ENCODE results near the gene NEDD1.

The NEDD1 gene

GRCh38 chr12:96879301-96879700 lies 27.8 kb upstream of the NEDD1 start:
- Histone ChIP-seq H3K27ac (ENCODE audit: low read depth, low read length) (no peak overlapping the region), H3K4me1 (ENCODE audit: insufficient read depth, low read length) (no peaks in the 10 kb centered on the region), H3K9ac (ENCODE audit: low read length) (no peak overlapping the region), H3K36me3 (ENCODE audit: insufficient read depth, low read length) (no peaks in the 10 kb centered on the region), H3K9me3 (ENCODE audit: low read length) (no peaks in the 10 kb centered on the region), H3K27me3 (ENCODE audit: control insufficient read depth in 1 of 2, insufficient read depth in 2 of 2, low read length in 2 of 2) (no peaks in the 10 kb centered on the region), H3K4me3 (ENCODE audit: low read depth in 1 of 2, low read length in 2 of 2) (no peak overlapping the region)

GRCh38 chr12:96880220-96880619 lies 26.8 kb upstream of the NEDD1 start:
- no peak overlapping the region for H3K27ac ChIP-seq (ENCODE audit: low read depth, low read length)
- H3K4me3 ChIP-seq (ENCODE audit: low read depth in 1 of 2, low read length in 2 of 2) = no peak overlapping the region
- H3K4me1 ChIP-seq (ENCODE audit: insufficient read depth, low read length) = no peaks in the 10 kb centered on the region
- H3K9me3 ChIP-seq (ENCODE audit: low read length) = no peaks in the 10 kb centered on the region
- H3K9ac ChIP-seq (ENCODE audit: low read length) = no peak overlapping the region
- H3K36me3 ChIP-seq (ENCODE audit: insufficient read depth, low read length) = no peaks in the 10 kb centered on the region
- H3K27me3 ChIP-seq (ENCODE audit: control insufficient read depth in 1 of 2, insufficient read depth in 2 of 2, low read length in 2 of 2) = no peaks in the 10 kb centered on the region

- no peak overlapping the region for H3K9ac ChIP-seq (ENCODE audit: low read length)
- H3K4me3 ChIP-seq (ENCODE audit: low read depth in 1 of 2, low read length in 2 of 2) = no peak overlapping the region
- no peaks in the 10 kb centered on the region for H3K4me1 ChIP-seq (ENCODE audit: insufficient read depth, low read length)
- no peaks in the 10 kb centered on the region for H3K9me3 ChIP-seq (ENCODE audit: low read length)
- H3K27ac ChIP-seq (ENCODE audit: low read depth, low read length) = no peak overlapping the region
- no peaks in the 10 kb centered on the region for H3K36me3 ChIP-seq (ENCODE audit: insufficient read depth, low read length)
- no peaks in the 10 kb centered on the region for H3K27me3 ChIP-seq (ENCODE audit: control insufficient read depth in 1 of 2, insufficient read depth in 2 of 2, low read length in 2 of 2)
Observed at GRCh38 chr12:96881608-96882007, 25.4 kb upstream of the NEDD1 start.

GRCh38 chr12:96882862-96883261 lies 24.2 kb upstream of the NEDD1 start:
- Histone ChIP-seq H3K27ac (ENCODE audit: low read depth, low read length) (no peak overlapping the region), H3K9ac (ENCODE audit: low read length) (no peak overlapping the region), H3K4me3 (ENCODE audit: low read depth in 1 of 2, low read length in 2 of 2) (no peak overlapping the region), H3K9me3 (ENCODE audit: low read length) (no peaks in the 10 kb centered on the region), H3K27me3 (ENCODE audit: control insufficient read depth in 1 of 2, insufficient read depth in 2 of 2, low read length in 2 of 2) (no peaks in the 10 kb centered on the region), H3K36me3 (ENCODE audit: insufficient read depth, low read length) (no peaks in the 10 kb centered on the region), H3K4me1 (ENCODE audit: insufficient read depth, low read length) (peaks cover 10% of the 10 kb centered on the region)

GRCh38 chr12:96883571-96883970 lies 23.5 kb upstream of the NEDD1 start:
- Histone ChIP-seq H3K27ac (ENCODE audit: low read depth, low read length) (no peak overlapping the region), H3K27me3 (ENCODE audit: control insufficient read depth in 1 of 2, insufficient read depth in 2 of 2, low read length in 2 of 2) (no peaks in the 10 kb centered on the region), H3K9me3 (ENCODE audit: low read length) (no peaks in the 10 kb centered on the region), H3K4me1 (ENCODE audit: insufficient read depth, low read length) (peaks cover 10% of the 10 kb centered on the region), H3K4me3 (ENCODE audit: low read depth in 1 of 2, low read length in 2 of 2) (no peak overlapping the region), H3K9ac (ENCODE audit: low read length) (no peak overlapping the region), H3K36me3 (ENCODE audit: insufficient read depth, low read length) (no peaks in the 10 kb centered on the region)

GRCh38 chr12:96886998-96887677 lies 19.9 kb upstream of the NEDD1 start:
- Histone ChIP-seq H3K4me1 (ENCODE audit: insufficient read depth, low read length) (peaks cover 20% of the 10 kb centered on the region), H3K9me3 (ENCODE audit: low read length) (no peaks in the 10 kb centered on the region), H3K36me3 (ENCODE audit: insufficient read depth, low read length) (no peaks in the 10 kb centered on the region), H3K27ac (ENCODE audit: low read depth, low read length) (no peak overlapping the region), H3K4me3 (ENCODE audit: low read depth in 1 of 2, low read length in 2 of 2) (no peak overlapping the region), H3K9ac (ENCODE audit: low read length) (no peak overlapping the region), H3K27me3 (ENCODE audit: control insufficient read depth in 1 of 2, insufficient read depth in 2 of 2, low read length in 2 of 2) (no peaks in the 10 kb centered on the region)

- Histone ChIP-seq H3K4me3 (ENCODE audit: low read depth in 1 of 2, low read length in 2 of 2) (no peak overlapping the region), H3K9ac (ENCODE audit: low read length) (no peak overlapping the region), H3K9me3 (ENCODE audit: low read length) (no peaks in the 10 kb centered on the region), H3K4me1 (ENCODE audit: insufficient read depth, low read length) (peaks cover 25% of the 10 kb centered on the region), H3K27ac (ENCODE audit: low read depth, low read length) (no peak overlapping the region), H3K27me3 (ENCODE audit: control insufficient read depth in 1 of 2, insufficient read depth in 2 of 2, low read length in 2 of 2) (no peaks in the 10 kb centered on the region), H3K36me3 (ENCODE audit: insufficient read depth, low read length) (no peaks in the 10 kb centered on the region)
Observed at GRCh38 chr12:96889273-96889933, 17.7 kb upstream of the NEDD1 start.

- Histone ChIP-seq H3K9me3 (ENCODE audit: low read length) (no peaks in the 10 kb centered on the region), H3K4me3 (ENCODE audit: low read depth in 1 of 2, low read length in 2 of 2) (no peak overlapping the region), H3K27me3 (ENCODE audit: control insufficient read depth in 1 of 2, insufficient read depth in 2 of 2, low read length in 2 of 2) (no peaks in the 10 kb centered on the region), H3K36me3 (ENCODE audit: insufficient read depth, low read length) (no peaks in the 10 kb centered on the region), H3K27ac (ENCODE audit: low read depth, low read length) (no peak overlapping the region), H3K4me1 (ENCODE audit: insufficient read depth, low read length) (peaks cover 25% of the 10 kb centered on the region), H3K9ac (ENCODE audit: low read length) (no peak overlapping the region)
Observed at GRCh38 chr12:96890331-96890730, 16.7 kb upstream of the NEDD1 start.

- H3K36me3 ChIP-seq (ENCODE audit: insufficient read depth, low read length) = no peaks in the 10 kb centered on the region
- H3K27ac ChIP-seq (ENCODE audit: low read depth, low read length) = no peak overlapping the region
- no peak overlapping the region for H3K4me3 ChIP-seq (ENCODE audit: low read depth in 1 of 2, low read length in 2 of 2)
- H3K4me1 ChIP-seq (ENCODE audit: insufficient read depth, low read length) = peaks cover 20% of the 10 kb centered on the region
- H3K9me3 ChIP-seq (ENCODE audit: low read length) = no peaks in the 10 kb centered on the region
- H3K27me3 ChIP-seq (ENCODE audit: control insufficient read depth in 1 of 2, insufficient read depth in 2 of 2, low read length in 2 of 2) = no peaks in the 10 kb centered on the region
- H3K9ac ChIP-seq (ENCODE audit: low read length) = no peak overlapping the region
Observed at GRCh38 chr12:96892104-96892503, 15.0 kb upstream of the NEDD1 start.

GRCh38 chr12:96897421-96897820 lies 9.6 kb upstream of the NEDD1 start:
- Histone ChIP-seq H3K27me3 (ENCODE audit: control insufficient read depth in 1 of 2, insufficient read depth in 2 of 2, low read length in 2 of 2) (no peaks in the 10 kb centered on the region), H3K9ac (ENCODE audit: low read length) (no peak overlapping the region), H3K36me3 (ENCODE audit: insufficient read depth, low read length) (no peaks in the 10 kb centered on the region), H3K4me3 (ENCODE audit: low read depth in 1 of 2, low read length in 2 of 2) (no peak overlapping the region), H3K9me3 (ENCODE audit: low read length) (no peaks in the 10 kb centered on the region), H3K27ac (ENCODE audit: low read depth, low read length) (no peak overlapping the region), H3K4me1 (ENCODE audit: insufficient read depth, low read length) (peaks cover 2% of the 10 kb centered on the region)

GRCh38 chr12:96901175-96901574 lies 5.9 kb upstream of the NEDD1 start:
- Histone ChIP-seq H3K27ac (ENCODE audit: low read depth, low read length) (no peak overlapping the region), H3K4me1 (ENCODE audit: insufficient read depth, low read length) (no peaks in the 10 kb centered on the region), H3K4me3 (ENCODE audit: low read depth in 1 of 2, low read length in 2 of 2) (no peak overlapping the region), H3K36me3 (ENCODE audit: insufficient read depth, low read length) (no peaks in the 10 kb centered on the region), H3K9ac (ENCODE audit: low read length) (no peak overlapping the region), H3K27me3 (ENCODE audit: control insufficient read depth in 1 of 2, insufficient read depth in 2 of 2, low read length in 2 of 2) (no peaks in the 10 kb centered on the region), H3K9me3 (ENCODE audit: low read length) (no peaks in the 10 kb centered on the region)

- Histone ChIP-seq H3K9ac (ENCODE audit: low read length) (no peak overlapping the region), H3K27ac (ENCODE audit: low read depth, low read length) (no peak overlapping the region)
Observed at GRCh38 chr12:96902076-96902475, 5.0 kb upstream of the NEDD1 start.

More at GRCh38 chr12:96902076-96902475, 5.0 kb upstream of the NEDD1 start:
- Histone ChIP-seq H3K27me3 (ENCODE audit: control insufficient read depth in 1 of 2, insufficient read depth in 2 of 2, low read length in 2 of 2) (no peaks in the 10 kb centered on the region), H3K36me3 (ENCODE audit: insufficient read depth, low read length) (no peaks in the 10 kb centered on the region), H3K4me3 (ENCODE audit: low read depth in 1 of 2, low read length in 2 of 2) (no peak overlapping the region), H3K9me3 (ENCODE audit: low read length) (no peaks in the 10 kb centered on the region), H3K4me1 (ENCODE audit: insufficient read depth, low read length) (no peaks in the 10 kb centered on the region)
